GM18868 (cell line): ENCODE measurements around the gene TMEM62.
"Not testable (repeated sequence)": the region's sequence is repeated elsewhere in the genome, so short reads cannot be mapped to it uniquely, and the experiment has no call there.

Experiments used
- ATAC-seq: cut with Tn5 transposase; IDR thresholded peaks from one replicate; pipeline ENCODE4 v1.9.1; 2021; ENCODE audit warnings: mild to moderate bottlenecking, moderate library complexity; ENCODE audit not compliant: unreplicated experiment

TMEM62 gene

DNA sequence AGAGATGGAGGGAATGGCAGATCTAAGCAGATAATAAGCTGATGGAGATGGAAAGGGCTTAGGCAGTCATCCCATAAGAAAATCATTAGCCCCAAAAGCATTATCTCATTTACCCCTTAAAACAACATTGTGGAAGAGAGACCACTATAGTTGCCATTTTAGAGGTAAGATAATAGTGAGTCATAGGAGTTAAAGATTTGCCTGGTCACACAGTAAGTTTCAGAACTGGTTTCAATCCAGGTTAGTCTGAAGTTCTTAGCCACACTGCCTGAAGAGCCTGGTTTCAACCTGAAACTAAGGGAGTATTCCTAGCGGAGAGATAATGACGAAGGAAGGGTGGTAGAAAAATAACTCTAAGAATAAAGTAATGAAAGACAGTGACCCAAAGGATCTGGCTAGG is 14.6 kb upstream of the TMEM62 start:
- no peak for ATAC-seq

DNA sequence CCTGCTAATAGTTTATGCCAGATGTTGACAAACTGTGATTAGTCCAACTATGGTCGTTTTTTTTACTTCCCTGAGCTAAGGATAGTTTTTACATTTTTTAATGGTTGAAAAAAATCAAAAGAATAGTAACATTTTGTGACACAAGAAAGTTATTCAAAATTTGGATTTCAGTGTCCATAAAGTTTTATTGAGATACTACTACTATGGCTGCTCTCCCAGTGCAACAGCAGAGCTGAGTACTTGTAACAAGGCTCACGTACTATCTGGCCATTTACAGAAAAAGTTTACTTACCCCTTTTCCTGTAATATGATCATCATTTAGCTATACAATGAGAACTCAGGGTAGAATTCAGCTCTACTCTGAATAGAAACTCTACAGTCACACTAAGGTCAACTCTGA is 11.5 kb upstream of the TMEM62 start:
- no peak for ATAC-seq

- no peak for ATAC-seq
Measured at GRCh38 chr15:43125100-43125661, 8.2 kb upstream of the TMEM62 start.

- ATAC-seq, result no peak
Measured at GRCh38 chr15:43126356-43126755, 7.0 kb upstream of the TMEM62 start.

DNA sequence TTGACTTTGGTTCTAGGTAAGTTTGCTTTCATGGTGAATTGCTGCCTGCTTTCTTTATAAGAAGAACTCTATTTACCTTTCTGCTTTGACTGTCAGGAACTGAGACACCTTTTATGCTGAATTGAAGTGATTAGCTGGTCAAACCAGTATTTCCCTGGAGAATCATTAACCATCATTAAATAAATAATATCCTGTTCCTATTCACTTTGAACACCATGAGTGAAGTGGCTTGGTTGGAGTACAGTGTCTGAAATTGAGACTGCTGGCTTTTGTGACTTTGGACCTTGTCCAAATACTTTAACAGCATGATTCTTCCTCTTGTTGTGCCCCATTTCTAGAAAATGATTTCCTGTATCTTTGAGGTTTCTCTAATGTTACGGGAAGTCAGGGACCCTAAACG is 5.6 kb upstream of the TMEM62 start:
- no peak for ATAC-seq

DNA sequence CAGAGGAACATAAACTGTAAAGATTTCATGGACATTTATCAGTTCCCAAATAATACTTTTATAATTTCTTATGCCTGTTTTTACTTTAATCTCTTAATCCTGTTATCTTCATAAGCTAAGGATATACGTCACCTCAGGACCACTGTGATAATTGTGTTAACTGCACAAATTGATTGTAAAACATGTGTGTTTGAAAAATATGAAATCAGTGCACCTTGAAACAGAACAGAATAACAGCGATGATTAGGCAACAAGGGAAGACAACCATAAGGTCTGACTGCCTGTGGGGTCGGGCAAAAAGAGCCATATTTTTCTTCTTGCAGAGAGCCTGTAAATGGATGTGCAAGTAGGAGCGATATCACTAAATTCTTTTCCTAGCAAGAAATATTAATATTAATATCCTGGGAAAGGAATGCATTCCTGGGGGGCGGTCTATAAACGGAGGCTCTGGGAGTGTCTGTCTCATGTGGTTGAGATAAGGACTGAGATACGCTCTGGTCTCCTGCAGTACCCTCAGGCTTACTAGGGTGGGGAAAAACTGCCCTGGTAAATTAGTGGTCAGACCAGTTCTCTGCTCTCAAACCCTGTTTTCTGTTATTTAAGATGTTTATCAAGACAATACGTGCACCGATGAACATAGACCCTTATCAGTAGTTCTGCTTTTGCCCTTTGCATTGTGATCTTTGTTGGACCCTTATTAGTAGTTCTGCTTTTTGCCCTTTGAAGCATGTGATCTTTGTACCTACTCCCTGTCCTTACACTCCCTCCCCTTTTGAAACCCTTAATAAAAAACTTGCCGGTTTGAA is 5.0 kb upstream of the TMEM62 start:
- ATAC-seq, result not testable (repeated sequence)

- ATAC-seq, result no peak
Measured at GRCh38 chr15:43128980-43129335, 4.4 kb upstream of the TMEM62 start.

GRCh38 chr15:43132830-43133429 is 456 bp upstream of the TMEM62 start:
- no peak for ATAC-seq

- ATAC-seq, result no peak
Measured at GRCh38 chr15:43134157-43134635, 810 bp downstream of the TMEM62 start.

- ATAC-seq, result no peak
Measured at GRCh38 chr15:43135351-43135750, 2.0 kb downstream of the TMEM62 start.

GRCh38 chr15:43143203-43143941 is 10.0 kb downstream of the TMEM62 start:
- no peak for ATAC-seq

DNA sequence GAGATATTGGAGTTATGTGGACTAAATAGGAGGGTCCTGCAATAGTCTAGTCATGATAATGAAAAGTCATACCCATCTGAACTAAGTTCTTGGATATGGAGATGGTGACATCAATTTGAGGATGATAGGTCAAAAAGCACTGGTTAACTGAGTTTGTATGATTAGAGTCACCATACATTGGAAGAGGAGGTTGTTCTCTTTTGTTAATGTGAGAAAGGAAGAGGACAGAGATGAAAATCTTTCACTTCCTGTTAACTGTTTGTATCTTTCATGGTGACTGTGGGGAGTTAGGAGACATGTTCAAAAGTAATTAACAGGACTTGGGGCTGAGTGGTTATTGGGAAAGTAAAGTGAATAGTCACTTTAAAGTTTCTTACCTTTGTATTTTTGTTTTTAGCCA is 11.1 kb downstream of the TMEM62 start:
- ATAC-seq, result no peak

GRCh38 chr15:43146184-43146583 is 12.8 kb downstream of the TMEM62 start:
- ATAC-seq, result no peak

DNA sequence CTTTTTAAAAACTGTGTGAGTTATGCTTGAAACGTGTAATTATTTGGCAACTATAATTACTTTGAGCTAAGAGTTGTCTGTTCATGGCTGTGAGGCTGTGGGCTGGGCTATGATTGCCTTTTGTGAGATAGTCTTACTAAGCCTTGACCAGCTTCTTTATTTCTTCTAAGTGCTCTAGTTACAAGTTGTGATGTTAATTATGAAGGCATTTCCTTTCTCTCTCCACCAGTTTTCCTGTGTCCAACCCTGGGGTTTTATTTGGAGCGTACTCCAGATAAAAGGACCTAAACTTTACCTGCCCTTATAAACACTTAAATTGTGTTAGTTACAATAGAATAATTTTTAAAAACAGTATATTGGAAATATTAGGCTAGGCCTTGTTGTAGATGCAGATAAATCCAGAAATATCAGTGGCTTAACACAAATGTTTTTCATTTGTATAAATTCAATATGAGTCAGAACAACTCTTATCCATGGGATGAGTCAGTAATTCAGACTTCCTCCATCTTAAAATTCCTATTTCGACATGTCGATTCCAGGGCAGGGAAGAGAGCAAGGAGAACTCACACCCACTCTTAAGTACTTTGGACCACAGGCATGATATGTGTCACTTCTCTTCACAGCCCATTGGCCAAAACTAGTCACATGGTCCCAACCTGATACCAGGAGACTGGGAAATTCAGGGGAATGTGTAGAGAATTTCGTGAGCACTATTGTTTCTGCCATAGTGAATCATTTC is 17.0 kb downstream of the TMEM62 start:
- ATAC-seq, result no peak

- ATAC-seq, result no peak
Measured at GRCh38 chr15:43151688-43152087, 18.3 kb downstream of the TMEM62 start.

- no peak for ATAC-seq
Measured at GRCh38 chr15:43153269-43153668, 19.9 kb downstream of the TMEM62 start.

GRCh38 chr15:43165801-43166325 is 32.5 kb downstream of the TMEM62 start:
- no peak for ATAC-seq

GRCh38 chr15:43167261-43167660 is 33.9 kb downstream of the TMEM62 start:
- not testable (repeated sequence) for ATAC-seq

GRCh38 chr15:43168192-43169107 is 35.1 kb downstream of the TMEM62 start:
- no peak for ATAC-seq

DNA sequence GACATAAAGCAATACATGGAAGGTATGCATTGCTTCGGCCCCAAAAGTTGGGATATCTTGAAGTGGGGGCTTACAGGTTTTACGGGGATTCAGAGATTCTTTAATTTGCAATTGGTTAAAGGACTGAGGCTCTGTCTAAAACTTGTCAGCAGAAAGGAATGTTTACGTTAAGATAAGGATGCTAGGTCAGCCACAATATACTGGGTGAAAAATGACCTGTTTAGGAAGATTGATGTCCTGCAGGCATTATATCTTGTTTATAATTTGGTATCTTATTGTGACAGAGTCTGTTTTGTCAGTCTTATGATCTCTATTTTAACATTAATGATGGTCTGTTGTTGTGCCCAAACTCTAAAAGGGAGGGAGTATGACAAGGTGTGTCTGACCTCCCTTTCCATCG is 36.5 kb downstream of the TMEM62 start:
- no peak for ATAC-seq
